HCT116 (cell line): ENCODE measurements around the gene TMEM80.
"Not testable (repeated sequence)": the region's sequence is repeated elsewhere in the genome, so short reads cannot be mapped to it uniquely, and the experiment has no call there.

Source experiments
- EZH2phosphoT487 ChIP-seq: fragments of 200-600 bp; IDR thresholded peaks from 2 replicates; pipeline ENCODE4 v1.6.1; 2018; ENCODE audit warnings: antibody characterized with exemption, borderline replicate concordance
- TF ChIP-seq, protein P1 (sequence below), 3 experiments: fragments of 200-600 bp in 1 of 3; sonication (generic) in 1 of 3; IDR thresholded peaks in 2 of 3; conservative IDR thresholded peaks in 1 of 3; 2 replicates each; pipeline ENCODE4 v1.5.1; 2012 to 2017; ENCODE audit warnings: low read depth in 2 of 3, low read length in 2 of 3, antibody characterized with exemption in 1 of 3, borderline replicate concordance in 1 of 3, control low read depth in 1 of 3, mild to moderate bottlenecking in 1 of 3, mixed read lengths in 1 of 3, mixed run types in 1 of 3, moderate library complexity in 1 of 3; ENCODE audit not compliant: insufficient read depth in 1 of 3

DNA sequence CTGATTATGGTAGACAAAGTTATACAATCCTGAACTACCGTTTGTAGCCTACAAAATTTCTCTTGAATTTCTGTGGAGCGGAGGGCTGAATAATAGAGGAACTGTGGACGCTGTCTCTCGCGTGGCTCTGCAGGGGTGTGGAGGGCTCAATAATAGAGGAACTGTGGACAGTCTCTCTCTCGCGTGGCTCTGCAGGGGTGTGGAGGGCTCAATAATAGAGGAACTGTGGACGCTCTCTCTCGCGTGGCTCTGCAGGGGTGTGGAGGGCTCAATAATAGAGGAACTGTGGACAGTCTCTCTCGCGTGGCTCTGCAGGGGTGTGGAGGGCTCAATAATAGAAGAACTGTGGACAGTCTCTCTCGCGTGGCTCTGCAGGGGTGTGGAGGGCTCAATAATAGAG, 42.5 kb upstream of the TMEM80 start:
- TF ChIP-seq EZH2phosphoT487: not testable (repeated sequence)
- TF ChIP-seq, protein P1, sequence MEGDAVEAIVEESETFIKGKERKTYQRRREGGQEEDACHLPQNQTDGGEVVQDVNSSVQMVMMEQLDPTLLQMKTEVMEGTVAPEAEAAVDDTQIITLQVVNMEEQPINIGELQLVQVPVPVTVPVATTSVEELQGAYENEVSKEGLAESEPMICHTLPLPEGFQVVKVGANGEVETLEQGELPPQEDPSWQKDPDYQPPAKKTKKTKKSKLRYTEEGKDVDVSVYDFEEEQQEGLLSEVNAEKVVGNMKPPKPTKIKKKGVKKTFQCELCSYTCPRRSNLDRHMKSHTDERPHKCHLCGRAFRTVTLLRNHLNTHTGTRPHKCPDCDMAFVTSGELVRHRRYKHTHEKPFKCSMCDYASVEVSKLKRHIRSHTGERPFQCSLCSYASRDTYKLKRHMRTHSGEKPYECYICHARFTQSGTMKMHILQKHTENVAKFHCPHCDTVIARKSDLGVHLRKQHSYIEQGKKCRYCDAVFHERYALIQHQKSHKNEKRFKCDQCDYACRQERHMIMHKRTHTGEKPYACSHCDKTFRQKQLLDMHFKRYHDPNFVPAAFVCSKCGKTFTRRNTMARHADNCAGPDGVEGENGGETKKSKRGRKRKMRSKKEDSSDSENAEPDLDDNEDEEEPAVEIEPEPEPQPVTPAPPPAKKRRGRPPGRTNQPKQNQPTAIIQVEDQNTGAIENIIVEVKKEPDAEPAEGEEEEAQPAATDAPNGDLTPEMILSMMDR (IDR thresholded peaks at IDR 0.05 in 2 of 3, conservative IDR thresholded peaks at IDR 0.05 in 1 of 3; ENCODE audit: borderline replicate concordance in 1 of 3, insufficient read depth in 1 of 3, low read depth in 2 of 3, low read length in 2 of 3): not testable (repeated sequence)
